Stimulated activated naive B cell treated with anti-CD40 and anti-IgM and Interleukin-4, amounts not matched to agents 10 μg/mL and 1 μg/mL and 100 μg/mL, for 72 hours (primary cell): ENCODE data around the gene CFAP52.
"Not testable (repeated sequence)": the region's sequence is repeated elsewhere in the genome, so short reads cannot be mapped to it uniquely, and the experiment has no call there.

ENCODE experiments used
- ATAC-seq, 2 donors: fragments of 150-1000 bp; cut with Tn5 transposase; replicated peaks; 2 replicates each; pipeline ENCODE4 v1.10.0; 2021; ENCODE audit warnings: moderate library complexity in 1 of 2
- DNase-seq: peaks from one replicate; pipeline ENCODE4 v3.0.0; 2021
- H3K27ac Mint-ChIP-seq: one replicate; pipeline ENCODE4 v1.8.0; 2022; ENCODE audit warnings: mild to moderate bottlenecking, mixed read lengths
- H3K27me3 Mint-ChIP-seq, 2 donors: one replicate each; pipeline ENCODE4 v1.8.0; 2022; ENCODE audit warnings: mixed read lengths in 2 of 2
- H3K36me3 Mint-ChIP-seq, 2 donors: one replicate each; pipeline ENCODE4 v1.8.0; 2022; ENCODE audit warnings: mixed read lengths in 2 of 2, mild to moderate bottlenecking in 1 of 2
- H3K4me1 Mint-ChIP-seq, 2 donors: one replicate each; pipeline ENCODE4 v1.8.0; 2022; ENCODE audit warnings: mixed read lengths in 2 of 2, mild to moderate bottlenecking in 1 of 2
- H3K4me3 Mint-ChIP-seq, 2 donors: one replicate each; pipeline ENCODE4 v1.8.0; 2022; ENCODE audit warnings: mild to moderate bottlenecking in 2 of 2, mixed read lengths in 2 of 2, moderate library complexity in 1 of 2
- H3K9me3 Mint-ChIP-seq, 2 donors: one replicate each; pipeline ENCODE4 v1.8.0; 2022; ENCODE audit warnings: mixed read lengths in 2 of 2, mild to moderate bottlenecking in 1 of 2

Gene CFAP52

DNA sequence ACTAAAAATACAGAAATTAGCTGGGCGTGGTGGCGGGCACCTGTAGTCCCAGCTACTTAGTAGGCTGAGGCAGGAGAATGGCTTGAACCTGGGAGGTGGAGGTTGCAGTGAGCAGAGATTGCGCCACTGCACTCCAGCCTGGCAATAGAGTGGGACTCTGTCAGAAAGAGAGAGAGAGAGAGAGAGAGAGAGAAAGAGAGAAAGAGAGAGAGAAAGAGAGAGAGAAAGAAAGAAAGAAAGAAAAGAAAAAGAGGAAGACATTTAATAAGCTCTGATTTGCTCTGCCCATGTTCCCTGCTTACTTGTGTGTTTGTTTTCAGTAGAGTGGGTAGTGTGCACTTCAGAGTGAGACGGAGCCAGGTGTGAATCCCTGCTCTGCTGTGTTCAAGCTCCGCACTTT, 21.2 kb downstream of the CFAP52 start:
- ATAC-seq, DNase-seq, H3K4me3 Mint-ChIP-seq, H3K4me1 Mint-ChIP-seq, H3K36me3 Mint-ChIP-seq, H3K27ac Mint-ChIP-seq, H3K9me3 Mint-ChIP-seq: not testable (repeated sequence)
- peaks cover 16% of the 10 kb centered on the region in 2 donors for H3K27me3 Mint-ChIP-seq

DNA sequence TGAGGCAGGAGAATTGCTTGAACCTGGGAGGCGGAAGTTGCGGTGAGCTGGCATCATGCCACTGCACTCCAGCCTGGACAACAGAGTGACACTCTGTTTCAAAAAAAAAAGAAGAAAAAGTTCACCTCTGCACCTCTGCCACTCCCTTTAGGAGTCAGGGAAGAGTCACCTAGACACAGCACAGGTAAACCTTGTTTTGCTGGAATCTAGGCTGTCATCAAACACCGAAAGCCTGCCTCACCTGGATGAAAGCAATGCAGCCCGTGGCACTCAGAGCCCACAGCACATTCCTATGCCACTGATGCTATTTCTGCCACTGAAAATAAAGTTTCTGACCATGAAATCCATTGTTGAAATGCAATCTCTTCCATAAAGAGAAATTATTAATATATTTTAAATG, 22.2 kb downstream of the CFAP52 start:
- Mint-ChIP-seq H3K4me1 (no peaks in the 10 kb centered on the region), H3K4me3 (no peak overlapping the region), H3K27me3 (peaks cover 16% of the 10 kb centered on the region in 2 donors), H3K27ac (no peak overlapping the region), H3K9me3 (peaks cover 0 to 2% of the 10 kb centered on the region in 2 donors), H3K36me3 (no peaks in the 10 kb centered on the region)
- DNase-seq: no peak
- no peak for ATAC-seq

DNA sequence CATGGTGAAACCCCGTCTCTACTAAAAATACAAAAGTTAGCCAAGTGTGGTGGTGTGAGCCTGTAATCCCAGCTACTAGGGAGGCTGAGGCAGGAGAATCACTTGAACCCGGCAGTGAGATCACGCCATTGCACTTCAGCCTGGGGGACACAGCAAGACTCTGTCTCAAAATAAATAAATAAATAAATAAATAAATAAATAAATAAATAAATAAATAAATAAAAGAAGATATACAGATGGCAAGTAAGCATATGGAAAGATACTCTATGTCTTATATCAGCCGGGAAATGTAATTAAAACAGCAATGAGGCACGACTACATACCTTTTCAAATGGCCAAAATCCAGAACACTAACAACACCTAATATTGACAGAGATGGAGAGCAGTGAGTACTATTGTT, 28.1 kb downstream of the CFAP52 start:
- H3K27ac Mint-ChIP-seq, DNase-seq, ATAC-seq, H3K36me3 Mint-ChIP-seq, H3K9me3 Mint-ChIP-seq, H3K4me1 Mint-ChIP-seq, H3K4me3 Mint-ChIP-seq: not testable (repeated sequence)
- peaks cover 0 to 15% of the 10 kb centered on the region in 2 donors for H3K27me3 Mint-ChIP-seq

DNA sequence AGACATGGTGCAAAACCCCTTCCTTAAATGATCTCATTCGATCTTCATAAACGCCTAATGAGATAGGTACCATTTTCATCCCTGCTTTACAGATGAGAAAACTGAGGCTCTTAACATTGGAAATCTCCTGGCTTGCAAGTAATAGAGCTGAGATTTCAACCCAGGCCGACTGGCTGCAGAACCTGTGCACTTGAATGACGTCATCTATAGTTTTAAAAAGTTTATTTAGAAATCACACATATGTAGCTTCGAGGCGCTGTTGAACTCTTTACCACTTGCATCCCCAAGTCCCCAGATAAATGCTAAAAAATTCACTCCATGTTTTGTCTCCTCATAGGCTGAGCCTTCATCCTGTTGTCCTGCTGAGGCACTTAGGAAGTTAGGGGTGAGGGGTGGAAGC, 30.0 kb downstream of the CFAP52 start:
- Mint-ChIP-seq H3K27me3 (peaks cover 0 to 15% of the 10 kb centered on the region in 2 donors), H3K36me3 (no peaks in the 10 kb centered on the region)

DNA sequence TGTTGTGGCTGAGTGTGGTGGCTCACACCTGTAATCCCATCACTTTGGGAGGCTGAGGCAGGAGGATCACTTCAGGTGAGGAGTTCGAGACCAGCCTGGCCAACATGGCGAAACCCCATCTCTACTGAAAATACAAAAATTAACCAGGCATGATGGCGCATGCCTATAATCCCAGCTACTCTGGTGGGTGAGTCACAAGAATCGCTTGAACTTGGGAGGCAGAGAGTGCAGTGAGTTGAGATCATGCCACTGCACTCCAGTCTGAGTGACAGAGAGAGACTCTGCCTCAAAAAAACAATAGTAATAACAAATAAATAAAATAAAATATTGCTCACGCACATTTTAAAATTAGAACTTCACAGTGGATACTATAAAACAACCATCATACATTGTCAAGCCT, 30.6 kb downstream of the CFAP52 start:
- not testable (repeated sequence) for H3K27ac Mint-ChIP-seq

More for the DNA sequence above, 30.0 kb downstream of the CFAP52 start:
- Mint-ChIP-seq H3K4me3 (no peak overlapping the region), H3K4me1 (no peaks in the 10 kb centered on the region), H3K27ac (no peak overlapping the region), H3K9me3 (peaks cover 0 to 6% of the 10 kb centered on the region in 2 donors)
- ATAC-seq: no peak
- DNase-seq: no peak

DNA sequence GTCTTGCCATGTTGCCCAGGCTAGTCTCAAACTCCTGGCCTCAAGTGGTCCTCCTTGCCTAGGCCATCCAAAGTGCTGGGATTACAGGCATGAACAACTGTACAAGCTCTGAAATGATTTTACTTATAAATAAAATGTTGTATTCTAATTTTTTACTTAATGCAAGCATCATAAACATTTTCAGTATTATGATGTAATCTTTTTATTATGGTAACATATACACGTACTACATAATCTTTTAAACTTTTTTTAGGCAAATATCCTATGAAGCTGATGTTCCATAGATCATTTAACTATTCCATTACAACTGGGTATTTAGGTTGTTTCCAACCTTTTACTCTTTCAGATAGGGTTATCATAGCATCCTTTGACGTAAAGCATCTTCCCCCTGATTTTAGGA, 35.1 kb downstream of the CFAP52 start:
- Mint-ChIP-seq H3K27me3 (peaks cover 0 to 9% of the 10 kb centered on the region in 2 donors), H3K9me3 (peaks cover 0 to 4% of the 10 kb centered on the region in 2 donors), H3K4me1 (no peaks in the 10 kb centered on the region), H3K36me3 (no peaks in the 10 kb centered on the region), H3K27ac (no peak overlapping the region), H3K4me3 (no peak overlapping the region)
- no peak for DNase-seq
- no peak for ATAC-seq

More for the DNA sequence above, 30.6 kb downstream of the CFAP52 start:
- H3K27me3 Mint-ChIP-seq: peaks cover 0 to 17% of the 10 kb centered on the region in 2 donors
- ATAC-seq, DNase-seq, H3K4me3 Mint-ChIP-seq, H3K4me1 Mint-ChIP-seq, H3K9me3 Mint-ChIP-seq, H3K36me3 Mint-ChIP-seq: not testable (repeated sequence)

DNA sequence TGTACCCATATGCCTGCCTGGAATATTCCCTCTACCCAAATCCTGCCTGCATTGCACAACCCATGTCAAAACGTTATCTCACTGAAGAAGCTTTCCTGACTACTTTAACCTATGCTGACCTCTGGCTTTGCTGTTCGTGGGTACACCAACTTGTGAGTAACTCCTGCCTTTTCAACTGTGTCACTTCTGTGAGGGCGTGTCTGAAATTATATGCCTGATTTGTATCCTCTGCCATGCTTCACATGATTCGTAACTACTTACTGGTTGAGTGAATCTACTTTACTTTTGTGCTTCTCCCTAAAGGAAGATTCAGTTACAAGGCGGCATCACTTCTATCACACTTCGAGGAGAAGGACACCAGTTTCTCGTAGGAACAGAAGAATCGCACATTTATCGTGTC, 35.6 kb downstream of the CFAP52 start:
- no peaks in the 10 kb centered on the region for H3K4me1 Mint-ChIP-seq
- H3K4me3 Mint-ChIP-seq: no peak overlapping the region
- H3K27me3 Mint-ChIP-seq: peaks cover 0 to 9% of the 10 kb centered on the region in 2 donors
- DNase-seq (no peak), ATAC-seq (no peak)
- no peak overlapping the region for H3K27ac Mint-ChIP-seq
- H3K36me3 Mint-ChIP-seq: no peaks in the 10 kb centered on the region
- peaks cover 0 to 4% of the 10 kb centered on the region in 2 donors for H3K9me3 Mint-ChIP-seq

DNA sequence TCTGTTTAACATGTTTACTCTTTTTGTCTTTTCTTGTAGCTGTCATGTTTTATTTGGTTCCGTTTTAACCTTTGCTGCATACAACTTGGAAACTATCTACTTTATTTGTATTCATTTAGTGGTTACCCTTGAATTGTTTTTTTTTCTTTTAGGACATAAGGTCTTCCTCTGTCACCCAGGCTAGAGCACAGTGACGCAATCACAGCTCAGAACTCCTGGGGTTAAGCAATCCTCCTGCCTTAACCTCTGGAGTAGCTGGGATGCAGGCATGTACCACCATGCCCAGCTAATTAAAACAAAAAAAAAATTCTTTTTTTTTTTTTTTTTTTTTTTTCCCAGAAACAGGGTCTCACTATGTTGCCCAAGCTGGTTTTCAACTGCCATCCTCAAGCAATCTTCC, 39.0 kb downstream of the CFAP52 start:
- H3K27ac Mint-ChIP-seq: no peak overlapping the region
- ATAC-seq (no peak), DNase-seq (no peak)
- no peaks in the 10 kb centered on the region for H3K9me3 Mint-ChIP-seq
- H3K36me3 Mint-ChIP-seq: no peaks in the 10 kb centered on the region
- H3K4me3 Mint-ChIP-seq: no peak overlapping the region
- peaks cover 0 to 9% of the 10 kb centered on the region in 2 donors for H3K27me3 Mint-ChIP-seq
- H3K4me1 Mint-ChIP-seq: no peaks in the 10 kb centered on the region

DNA sequence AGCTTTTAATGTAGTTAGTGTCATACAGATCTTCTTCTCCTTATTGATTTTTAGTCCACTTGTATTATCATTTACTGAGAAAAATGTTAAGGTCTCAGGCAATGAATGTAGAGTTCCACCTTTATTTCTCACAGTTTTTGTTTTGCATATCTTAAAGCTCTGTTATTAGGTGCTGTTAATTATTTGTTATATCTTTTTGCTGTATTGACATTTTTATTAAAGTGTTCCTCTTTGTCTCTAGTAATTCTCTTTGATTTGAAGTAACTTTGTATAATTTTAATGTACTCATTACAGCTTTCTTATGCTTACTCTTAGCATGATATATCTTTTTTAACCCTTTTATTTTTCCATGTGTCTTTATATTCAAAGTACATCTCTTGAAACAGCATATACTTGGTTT, 46.5 kb downstream of the CFAP52 start:
- no peak overlapping the region for H3K27ac Mint-ChIP-seq
- peaks cover 15 to 30% of the 10 kb centered on the region in 2 donors for H3K9me3 Mint-ChIP-seq
- ATAC-seq (no peak), DNase-seq (no peak)
- H3K36me3 Mint-ChIP-seq: peaks cover 0 to 5% of the 10 kb centered on the region in 2 donors
- H3K4me3 Mint-ChIP-seq: no peak overlapping the region
- H3K27me3 Mint-ChIP-seq: peaks cover 0 to 3% of the 10 kb centered on the region in 2 donors
- H3K4me1 Mint-ChIP-seq: no peaks in the 10 kb centered on the region

DNA sequence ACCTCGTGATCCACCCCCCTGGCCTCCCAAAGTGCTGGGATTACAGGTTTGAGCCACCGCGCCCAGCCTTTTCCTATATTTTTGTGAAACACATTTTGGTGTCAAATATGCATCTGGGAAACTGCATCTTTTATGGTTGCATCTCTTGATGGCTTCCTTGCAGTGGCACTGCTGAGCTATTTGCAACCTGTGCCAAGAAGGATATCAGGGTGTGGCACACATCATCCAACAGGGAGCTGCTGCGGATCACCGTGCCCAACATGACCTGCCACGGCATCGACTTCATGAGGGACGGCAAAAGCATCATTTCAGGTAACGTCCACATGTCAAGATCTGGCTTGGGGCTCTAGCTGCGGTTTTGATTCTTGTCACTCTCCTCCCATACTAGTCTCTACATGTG, 52.1 kb downstream of the CFAP52 start:
- Mint-ChIP-seq H3K4me3 (no peak overlapping the region), H3K27ac (no peak overlapping the region), H3K36me3 (peaks cover 0 to 5% of the 10 kb centered on the region in 2 donors), H3K4me1 (no peaks in the 10 kb centered on the region), H3K27me3 (peaks cover 10 to 15% of the 10 kb centered on the region in 2 donors), H3K9me3 (peaks cover 10 to 15% of the 10 kb centered on the region in 2 donors)
- DNase-seq (no peak), ATAC-seq (no peak)

DNA sequence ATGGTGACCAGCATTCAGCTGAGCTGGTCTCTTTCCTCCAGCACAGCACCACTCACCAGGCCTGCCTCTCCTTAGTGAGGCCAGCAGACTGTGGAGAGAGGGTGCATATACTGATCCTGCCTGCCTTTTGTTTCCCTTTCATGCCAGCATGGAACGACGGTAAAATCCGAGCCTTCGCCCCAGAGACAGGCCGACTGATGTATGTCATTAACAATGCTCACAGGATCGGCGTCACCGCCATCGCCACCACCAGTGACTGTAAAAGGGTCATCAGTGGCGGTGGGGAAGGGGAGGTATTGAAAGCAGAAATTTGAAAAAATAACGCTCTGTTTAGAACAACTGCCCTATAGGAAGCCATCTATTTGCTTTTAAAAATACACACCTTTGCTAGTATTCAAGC, 56.3 kb downstream of the CFAP52 start:
- Mint-ChIP-seq H3K9me3 (no peaks in the 10 kb centered on the region), H3K36me3 (no peaks in the 10 kb centered on the region), H3K4me1 (no peaks in the 10 kb centered on the region), H3K27me3 (peaks cover 15 to 18% of the 10 kb centered on the region in 2 donors), H3K27ac (no peak overlapping the region), H3K4me3 (no peak overlapping the region)
- ATAC-seq (no peak), DNase-seq (no peak)

DNA sequence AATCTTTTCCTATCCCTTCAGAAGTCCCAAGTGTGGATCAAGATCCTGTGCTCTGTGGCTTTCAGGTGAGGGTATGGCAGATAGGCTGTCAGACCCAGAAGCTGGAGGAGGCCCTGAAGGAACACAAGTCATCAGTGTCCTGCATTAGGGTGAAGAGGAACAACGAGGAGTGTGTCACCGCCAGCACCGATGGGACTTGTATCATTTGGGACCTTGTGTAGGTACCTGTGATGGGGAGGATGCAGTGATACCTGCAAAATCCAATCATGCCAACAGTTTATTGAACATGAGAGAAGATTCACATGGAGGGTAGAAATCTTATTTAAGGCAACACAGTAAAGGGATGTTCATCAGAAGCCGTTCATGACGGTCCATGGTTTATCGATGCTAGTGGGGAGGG, 58.9 kb downstream of the CFAP52 start:
- H3K27ac Mint-ChIP-seq: no peak overlapping the region
- no peak overlapping the region for H3K4me3 Mint-ChIP-seq
- no peaks in the 10 kb centered on the region for H3K36me3 Mint-ChIP-seq
- DNase-seq (no peak), ATAC-seq (no peak)
- no peaks in the 10 kb centered on the region for H3K4me1 Mint-ChIP-seq
- peaks cover 7 to 16% of the 10 kb centered on the region in 2 donors for H3K27me3 Mint-ChIP-seq
- H3K9me3 Mint-ChIP-seq: peaks cover 0 to under 1% of the 10 kb centered on the region in 2 donors

DNA sequence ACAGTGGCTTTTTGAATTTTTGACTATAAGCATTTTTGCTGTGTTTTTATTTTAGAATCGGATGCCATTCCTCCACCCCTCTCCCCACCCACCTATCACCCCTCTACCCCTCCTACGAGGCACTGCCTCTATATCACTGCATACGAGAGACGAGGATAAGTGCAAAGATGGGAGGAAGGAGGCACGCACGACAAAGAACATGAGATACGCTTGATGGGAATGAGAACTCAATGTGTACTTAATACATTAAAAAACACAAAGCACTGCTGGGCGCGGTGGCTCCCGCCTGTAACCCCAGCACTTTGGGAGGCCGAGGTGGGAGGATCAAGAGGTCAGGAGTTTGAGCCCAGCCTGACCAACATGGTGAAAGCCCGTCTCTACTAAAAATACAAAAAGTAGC, 60.1 kb downstream of the CFAP52 start:
- Mint-ChIP-seq H3K4me1 (no peaks in the 10 kb centered on the region), H3K36me3 (no peaks in the 10 kb centered on the region)
- no peak for ATAC-seq

DNA sequence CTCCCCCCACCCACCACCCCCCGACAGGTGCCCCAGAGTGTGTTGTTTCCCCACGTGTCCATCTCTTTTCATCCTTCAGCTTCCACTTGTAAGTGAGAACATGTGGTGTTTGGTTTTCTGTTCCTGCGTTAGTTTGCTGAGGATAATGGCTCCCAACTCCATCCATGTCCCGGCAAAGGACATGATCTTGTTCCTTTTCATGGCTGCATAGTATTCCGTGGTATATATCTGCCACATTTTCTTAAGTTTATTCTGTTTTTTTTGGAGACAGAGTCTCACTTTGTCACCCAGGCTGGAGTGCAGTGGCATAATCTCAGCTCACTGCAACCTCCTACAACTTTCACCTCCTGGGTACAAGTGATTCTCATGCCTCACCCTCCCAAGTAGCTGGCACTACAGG, 63.9 kb downstream of the CFAP52 start:
- not testable (repeated sequence) for ATAC-seq, DNase-seq, H3K4me3 Mint-ChIP-seq, H3K9me3 Mint-ChIP-seq, H3K36me3 Mint-ChIP-seq, H3K27ac Mint-ChIP-seq
- peaks cover 4 to 10% of the 10 kb centered on the region in 2 donors for H3K4me1 Mint-ChIP-seq
- H3K27me3 Mint-ChIP-seq: peaks cover 19 to 28% of the 10 kb centered on the region in 2 donors

More for the DNA sequence above, 60.1 kb downstream of the CFAP52 start:
- peaks cover 7 to 12% of the 10 kb centered on the region in 2 donors for H3K27me3 Mint-ChIP-seq
- H3K27ac Mint-ChIP-seq: no peak overlapping the region
- H3K4me3 Mint-ChIP-seq: no peak overlapping the region
- H3K9me3 Mint-ChIP-seq: peaks cover 0 to 2% of the 10 kb centered on the region in 2 donors
- no peak for DNase-seq

DNA sequence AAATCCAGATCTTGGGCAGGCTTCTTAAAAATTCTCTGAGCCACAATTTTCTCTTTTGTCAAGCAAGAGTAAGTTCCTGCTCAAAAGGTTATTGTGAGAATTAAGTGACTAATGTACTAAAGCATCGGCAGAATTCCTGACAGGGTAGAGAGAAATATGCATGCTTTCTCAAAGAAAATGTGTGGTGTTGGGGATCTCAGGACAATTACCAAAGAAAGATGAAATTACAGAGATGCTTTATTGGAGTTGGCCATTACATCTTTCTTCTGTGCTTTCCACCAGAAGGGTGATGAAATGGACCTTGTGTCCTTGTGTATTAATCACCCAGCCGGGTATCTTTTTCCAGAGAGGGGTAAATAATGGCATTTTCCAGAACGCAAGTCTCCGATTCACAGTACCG, 67.2 kb downstream of the CFAP52 start:
- DNase-seq (no peak), ATAC-seq (no peak)
- Mint-ChIP-seq H3K4me3 (peak overlapping the region; percentile 16 to 32), H3K36me3 (no peaks in the 10 kb centered on the region), H3K27me3 (peaks cover 41 to 44% of the 10 kb centered on the region in 2 donors), H3K9me3 (peaks cover 0 to 2% of the 10 kb centered on the region in 2 donors), H3K4me1 (peaks cover 9 to 21% of the 10 kb centered on the region in 2 donors), H3K27ac (no peak overlapping the region)
